ENCODE data around the gene MSX1.

MSX1 gene

GRCh38 chr4:4864940-4865704 lies 5.7 kb downstream of the MSX1 start:
- no peak for TF ChIP-seq CTCF (IDR thresholded peaks at IDR 0.05; ENCODE audit: low read depth, low read length)
- H3K4me3 ChIP-seq (ENCODE audit: low read depth, low read length) = peak overlapping the region; percentile 46

- no peak for TF ChIP-seq CTCF (IDR thresholded peaks at IDR 0.05; ENCODE audit: low read depth, low read length)
- H3K4me3 ChIP-seq (ENCODE audit: low read depth, low read length) = peak overlapping the region; percentile 46
Measured at GRCh38 chr4:4865705-4866123, 6.2 kb downstream of the MSX1 start.

- H3K4me3 ChIP-seq (ENCODE audit: low read depth, low read length) = peak overlapping the region; percentile 46
Measured at GRCh38 chr4:4866124-4866865, 6.8 kb downstream of the MSX1 start.

GRCh38 chr4:4866866-4867374 lies 7.5 kb downstream of the MSX1 start:
- TF ChIP-seq CTCF (IDR thresholded peaks at IDR 0.05; ENCODE audit: low read depth, low read length) = no peak
- no peak overlapping the region for H3K4me3 ChIP-seq (ENCODE audit: low read depth, low read length)

More at GRCh38 chr4:4866124-4866865, 6.8 kb downstream of the MSX1 start:
- no peak for TF ChIP-seq CTCF (IDR thresholded peaks at IDR 0.05; ENCODE audit: low read depth, low read length)

GRCh38 chr4:4867375-4868039 lies 8.0 kb downstream of the MSX1 start:
- no peak overlapping the region for H3K4me3 ChIP-seq (ENCODE audit: low read depth, low read length)

GRCh38 chr4:4868040-4868757 lies 8.7 kb downstream of the MSX1 start:
- TF ChIP-seq CTCF (IDR thresholded peaks at IDR 0.05; ENCODE audit: low read depth, low read length) = no peak
- no peak overlapping the region for H3K4me3 ChIP-seq (ENCODE audit: low read depth, low read length)

More at GRCh38 chr4:4867375-4868039, 8.0 kb downstream of the MSX1 start:
- TF ChIP-seq CTCF (IDR thresholded peaks at IDR 0.05; ENCODE audit: low read depth, low read length) = no peak

All from WI38 (cell line).